Lower leg skin (tissue), 3 donors: Measurements from ENCODE around the gene TAF1C.

Experiments used
- POLR2A ChIP-seq, 2 donors: fragments of 450-650 bp; IDR thresholded peaks; one replicate each; pipeline ENCODE4 v1.6.1; 2016 to 2017; ENCODE audit warnings: antibody characterized with exemption in 2 of 2, mild to moderate bottlenecking in 1 of 2, moderate library complexity in 1 of 2
- TF ChIP-seq, protein P1 (sequence below), 3 donors: fragments of 450-650 bp; IDR thresholded peaks; one replicate each; pipeline ENCODE4 v1.5.1; 2016; ENCODE audit warnings: antibody characterized with exemption in 3 of 3, mild to moderate bottlenecking in 3 of 3, moderate library complexity in 2 of 3

DNA sequence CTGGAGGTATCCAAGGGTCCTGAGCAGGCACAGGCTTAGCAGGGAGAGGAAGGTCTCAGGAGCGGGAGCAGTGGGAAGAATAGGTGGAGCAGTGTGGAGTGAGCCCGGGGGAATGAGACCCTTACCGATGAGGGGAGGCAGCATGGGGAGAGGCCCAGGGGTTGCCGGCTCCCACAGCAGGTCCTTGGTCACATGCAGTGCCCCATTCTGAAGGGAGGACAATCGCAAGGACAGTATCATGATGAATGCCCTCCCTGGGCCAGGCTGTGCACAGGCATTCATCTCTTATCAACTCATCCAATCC, 3.3 kb downstream of the TAF1C start:
- TF ChIP-seq, protein P1, sequence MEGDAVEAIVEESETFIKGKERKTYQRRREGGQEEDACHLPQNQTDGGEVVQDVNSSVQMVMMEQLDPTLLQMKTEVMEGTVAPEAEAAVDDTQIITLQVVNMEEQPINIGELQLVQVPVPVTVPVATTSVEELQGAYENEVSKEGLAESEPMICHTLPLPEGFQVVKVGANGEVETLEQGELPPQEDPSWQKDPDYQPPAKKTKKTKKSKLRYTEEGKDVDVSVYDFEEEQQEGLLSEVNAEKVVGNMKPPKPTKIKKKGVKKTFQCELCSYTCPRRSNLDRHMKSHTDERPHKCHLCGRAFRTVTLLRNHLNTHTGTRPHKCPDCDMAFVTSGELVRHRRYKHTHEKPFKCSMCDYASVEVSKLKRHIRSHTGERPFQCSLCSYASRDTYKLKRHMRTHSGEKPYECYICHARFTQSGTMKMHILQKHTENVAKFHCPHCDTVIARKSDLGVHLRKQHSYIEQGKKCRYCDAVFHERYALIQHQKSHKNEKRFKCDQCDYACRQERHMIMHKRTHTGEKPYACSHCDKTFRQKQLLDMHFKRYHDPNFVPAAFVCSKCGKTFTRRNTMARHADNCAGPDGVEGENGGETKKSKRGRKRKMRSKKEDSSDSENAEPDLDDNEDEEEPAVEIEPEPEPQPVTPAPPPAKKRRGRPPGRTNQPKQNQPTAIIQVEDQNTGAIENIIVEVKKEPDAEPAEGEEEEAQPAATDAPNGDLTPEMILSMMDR (IDR thresholded peaks at IDR 0.05), result no peak
- no peak for TF ChIP-seq POLR2A (IDR thresholded peaks at IDR 0.05)
